NK-92 (cell line): Measurements from ENCODE around the gene METTL15.
"Not testable (repeated sequence)": the region's sequence is repeated elsewhere in the genome, so short reads cannot be mapped to it uniquely, and the experiment has no call there.

Experiments used
- DNase-seq: peaks from one replicate; lab custom pipeline; 2025; ENCODE audit not compliant: unreplicated experiment; lab: John Stamatoyannopoulos, UW

Gene METTL15

GRCh38 chr11:28110108-28110820, 2.1 kb downstream of the METTL15 start:
- no peak for DNase-seq

- DNase-seq, result no peak
These were observed 2.6 kb downstream of the METTL15 start for GRCh38 chr11:28110821-28111200.

GRCh38 chr11:28114116-28114515, 5.9 kb downstream of the METTL15 start:
- DNase-seq, result no peak

- DNase-seq, result no peak
These were observed 6.5 kb downstream of the METTL15 start for GRCh38 chr11:28114731-28115130.

- DNase-seq, result no peak
These were observed 9.5 kb downstream of the METTL15 start for GRCh38 chr11:28117712-28118111.

GRCh38 chr11:28123151-28123581, 15.0 kb downstream of the METTL15 start:
- DNase-seq, result no peak

- no peak for DNase-seq
These were observed 24.4 kb downstream of the METTL15 start for GRCh38 chr11:28132548-28132947.

GRCh38 chr11:28133146-28133545, 25.0 kb downstream of the METTL15 start:
- DNase-seq, result no peak

GRCh38 chr11:28136157-28136556, 28.0 kb downstream of the METTL15 start:
- not testable (repeated sequence) for DNase-seq

GRCh38 chr11:28137366-28137765, 29.2 kb downstream of the METTL15 start:
- DNase-seq, result no peak

- DNase-seq, result no peak
These were observed 29.6 kb downstream of the METTL15 start for GRCh38 chr11:28137832-28138231.

- DNase-seq, result no peak
These were observed 31.7 kb downstream of the METTL15 start for GRCh38 chr11:28139841-28140415.

GRCh38 chr11:28140689-28141455, 32.7 kb downstream of the METTL15 start:
- DNase-seq, result no peak

- no peak for DNase-seq
These were observed 34.5 kb downstream of the METTL15 start for GRCh38 chr11:28142724-28143123.

GRCh38 chr11:28144808-28145207, 36.6 kb downstream of the METTL15 start:
- DNase-seq, result no peak

- DNase-seq, result no peak
These were observed 38.0 kb downstream of the METTL15 start for GRCh38 chr11:28146123-28146751.

GRCh38 chr11:28152743-28153142, 44.6 kb downstream of the METTL15 start:
- no peak for DNase-seq

GRCh38 chr11:28153586-28153985, 45.4 kb downstream of the METTL15 start:
- no peak for DNase-seq

GRCh38 chr11:28168718-28169117, 60.5 kb downstream of the METTL15 start:
- DNase-seq, result no peak

GRCh38 chr11:28169816-28170215, 61.6 kb downstream of the METTL15 start:
- DNase-seq, result no peak

GRCh38 chr11:28170759-28171158, 62.6 kb downstream of the METTL15 start:
- no peak for DNase-seq

- no peak for DNase-seq
These were observed 68.2 kb downstream of the METTL15 start for GRCh38 chr11:28176351-28176750.
